Measurements from ENCODE around the gene PTPRK.

- TF ChIP-seq, protein P1, sequence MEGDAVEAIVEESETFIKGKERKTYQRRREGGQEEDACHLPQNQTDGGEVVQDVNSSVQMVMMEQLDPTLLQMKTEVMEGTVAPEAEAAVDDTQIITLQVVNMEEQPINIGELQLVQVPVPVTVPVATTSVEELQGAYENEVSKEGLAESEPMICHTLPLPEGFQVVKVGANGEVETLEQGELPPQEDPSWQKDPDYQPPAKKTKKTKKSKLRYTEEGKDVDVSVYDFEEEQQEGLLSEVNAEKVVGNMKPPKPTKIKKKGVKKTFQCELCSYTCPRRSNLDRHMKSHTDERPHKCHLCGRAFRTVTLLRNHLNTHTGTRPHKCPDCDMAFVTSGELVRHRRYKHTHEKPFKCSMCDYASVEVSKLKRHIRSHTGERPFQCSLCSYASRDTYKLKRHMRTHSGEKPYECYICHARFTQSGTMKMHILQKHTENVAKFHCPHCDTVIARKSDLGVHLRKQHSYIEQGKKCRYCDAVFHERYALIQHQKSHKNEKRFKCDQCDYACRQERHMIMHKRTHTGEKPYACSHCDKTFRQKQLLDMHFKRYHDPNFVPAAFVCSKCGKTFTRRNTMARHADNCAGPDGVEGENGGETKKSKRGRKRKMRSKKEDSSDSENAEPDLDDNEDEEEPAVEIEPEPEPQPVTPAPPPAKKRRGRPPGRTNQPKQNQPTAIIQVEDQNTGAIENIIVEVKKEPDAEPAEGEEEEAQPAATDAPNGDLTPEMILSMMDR (IDR thresholded peaks at IDR 0.05): no peak
- no peak for TF ChIP-seq POLR2A (IDR thresholded peaks at IDR 0.05)
Measured at GRCh38 chr6:128204616-128205015, 315.8 kb downstream of the PTPRK start.
